ENCODE measurements around the gene GCH1.

GCH1 gene

DNA sequence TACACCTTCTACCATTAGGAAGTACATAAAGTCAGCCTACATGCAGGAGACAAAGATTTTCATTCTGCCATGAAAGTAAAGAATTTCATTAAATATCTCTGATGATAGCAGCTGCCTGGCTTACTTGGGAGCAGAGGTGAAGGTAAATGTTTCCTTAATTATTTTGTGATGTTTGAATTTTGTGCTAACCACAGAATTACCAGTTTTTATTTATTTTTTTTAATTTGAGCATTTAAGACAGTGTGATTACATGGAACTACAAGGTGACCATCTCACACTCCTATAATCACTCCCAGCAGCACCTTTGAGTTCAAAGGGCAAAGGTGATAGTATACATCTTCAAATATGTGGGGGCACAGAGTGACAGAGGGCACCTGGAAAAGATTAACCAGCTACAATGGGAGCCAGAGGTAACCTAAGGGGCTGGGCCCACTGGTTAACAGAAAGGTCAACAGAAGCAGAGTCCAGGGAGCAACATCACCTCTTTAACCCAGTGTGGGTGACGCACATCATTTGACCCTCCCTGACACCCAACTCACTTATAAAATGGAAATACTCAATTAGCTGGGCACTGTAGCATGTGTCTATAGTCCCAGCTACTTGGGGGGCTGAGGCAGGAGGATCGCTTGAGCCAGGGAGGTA lies 65.0 kb downstream of the GCH1 start:
- no peak for DNase-seq (ENCODE audit: low read depth, low spot score)
- ChIA-PET CTCF (no interaction called here), POLR2A (no interaction called here)
- TF ChIP-seq, protein P1, sequence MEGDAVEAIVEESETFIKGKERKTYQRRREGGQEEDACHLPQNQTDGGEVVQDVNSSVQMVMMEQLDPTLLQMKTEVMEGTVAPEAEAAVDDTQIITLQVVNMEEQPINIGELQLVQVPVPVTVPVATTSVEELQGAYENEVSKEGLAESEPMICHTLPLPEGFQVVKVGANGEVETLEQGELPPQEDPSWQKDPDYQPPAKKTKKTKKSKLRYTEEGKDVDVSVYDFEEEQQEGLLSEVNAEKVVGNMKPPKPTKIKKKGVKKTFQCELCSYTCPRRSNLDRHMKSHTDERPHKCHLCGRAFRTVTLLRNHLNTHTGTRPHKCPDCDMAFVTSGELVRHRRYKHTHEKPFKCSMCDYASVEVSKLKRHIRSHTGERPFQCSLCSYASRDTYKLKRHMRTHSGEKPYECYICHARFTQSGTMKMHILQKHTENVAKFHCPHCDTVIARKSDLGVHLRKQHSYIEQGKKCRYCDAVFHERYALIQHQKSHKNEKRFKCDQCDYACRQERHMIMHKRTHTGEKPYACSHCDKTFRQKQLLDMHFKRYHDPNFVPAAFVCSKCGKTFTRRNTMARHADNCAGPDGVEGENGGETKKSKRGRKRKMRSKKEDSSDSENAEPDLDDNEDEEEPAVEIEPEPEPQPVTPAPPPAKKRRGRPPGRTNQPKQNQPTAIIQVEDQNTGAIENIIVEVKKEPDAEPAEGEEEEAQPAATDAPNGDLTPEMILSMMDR (IDR thresholded peaks at IDR 0.05; ENCODE audit: insufficient read depth, low read length, missing control alignments): no peak
- no peak overlapping the region for H3K4me3 ChIP-seq (ENCODE audit: low read depth, low read length)

DNA sequence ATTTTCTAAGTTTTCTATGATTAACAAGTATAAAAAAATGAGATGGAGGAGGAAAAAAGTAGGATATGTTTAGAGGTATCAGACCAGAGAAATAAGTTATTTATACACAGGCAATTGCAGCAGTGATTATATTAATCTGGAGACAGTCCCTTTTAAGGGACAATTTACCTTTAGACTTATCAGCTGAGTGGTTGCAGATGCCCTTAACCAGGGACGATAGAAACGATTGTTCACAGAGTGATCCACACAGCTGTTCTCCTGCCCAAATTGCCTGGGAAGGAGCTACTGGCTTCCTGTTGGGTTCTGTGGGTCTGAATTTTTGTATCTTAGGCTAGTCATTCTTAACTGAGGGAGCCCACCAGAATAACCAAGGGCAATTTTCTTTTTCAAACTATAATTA lies 66.4 kb downstream of the GCH1 start:
- ChIA-PET CTCF (no interaction called here), POLR2A (no interaction called here)
- no peak overlapping the region for H3K4me3 ChIP-seq (ENCODE audit: low read depth, low read length)
- DNase-seq (ENCODE audit: low read depth, low spot score): no peak
- TF ChIP-seq, protein P1 (IDR thresholded peaks at IDR 0.05; ENCODE audit: insufficient read depth, low read length, missing control alignments): no peak

DNA sequence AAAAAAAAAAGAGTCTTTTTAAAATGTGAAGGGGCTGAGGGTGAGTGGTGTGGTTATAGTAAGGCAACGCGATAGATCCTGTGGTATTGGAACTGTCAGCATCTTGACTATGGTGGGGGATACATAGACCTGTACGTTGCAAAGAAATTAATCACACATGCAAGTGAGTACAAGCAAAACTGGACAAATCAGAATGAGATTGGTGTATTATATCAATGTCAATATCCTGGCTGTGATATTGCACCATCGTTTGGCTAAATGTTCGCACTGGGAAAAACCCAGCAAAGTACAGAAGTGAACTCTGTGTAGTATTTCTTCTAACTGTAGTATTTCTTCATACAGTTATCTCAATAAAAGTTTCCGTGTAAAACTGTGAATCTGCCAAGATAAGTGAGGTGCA lies 67.9 kb downstream of the GCH1 start:
- TF ChIP-seq, protein P1 (IDR thresholded peaks at IDR 0.05; ENCODE audit: insufficient read depth, low read length, missing control alignments): no peak
- H3K4me3 ChIP-seq (ENCODE audit: low read depth, low read length): no peak overlapping the region
- DNase-seq (ENCODE audit: low read depth, low spot score): no peak
- ChIA-PET CTCF (interaction anchor here (0.7 kb wide), 1 partner anchor 29 kb away, joined by 3 read pairs; no protein-coding TSS in a partner anchor), POLR2A (no interaction called here)

DNA sequence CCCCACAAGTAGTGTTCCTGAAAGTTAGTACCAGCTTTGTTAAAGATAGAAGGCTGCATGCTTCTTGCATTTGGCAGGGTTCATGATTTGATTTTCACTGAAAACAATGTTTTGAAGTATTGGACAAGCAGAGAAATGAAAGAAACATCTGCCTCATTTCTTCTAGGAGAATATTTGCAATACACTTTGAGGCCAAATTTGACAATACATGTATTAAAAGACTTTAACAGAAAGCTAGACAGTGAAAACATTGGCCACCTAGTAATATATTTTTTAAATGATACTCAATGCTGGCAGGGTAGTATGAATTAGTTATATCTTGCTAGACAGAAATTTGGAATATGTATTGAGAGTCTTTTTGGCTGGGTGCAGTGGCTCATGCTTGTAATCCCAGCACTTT lies 68.5 kb downstream of the GCH1 start:
- CTCF ChIA-PET: interaction anchor here (0.7 kb wide), 1 partner anchor 29 kb away, joined by 3 read pairs; no protein-coding TSS in a partner anchor

DNA sequence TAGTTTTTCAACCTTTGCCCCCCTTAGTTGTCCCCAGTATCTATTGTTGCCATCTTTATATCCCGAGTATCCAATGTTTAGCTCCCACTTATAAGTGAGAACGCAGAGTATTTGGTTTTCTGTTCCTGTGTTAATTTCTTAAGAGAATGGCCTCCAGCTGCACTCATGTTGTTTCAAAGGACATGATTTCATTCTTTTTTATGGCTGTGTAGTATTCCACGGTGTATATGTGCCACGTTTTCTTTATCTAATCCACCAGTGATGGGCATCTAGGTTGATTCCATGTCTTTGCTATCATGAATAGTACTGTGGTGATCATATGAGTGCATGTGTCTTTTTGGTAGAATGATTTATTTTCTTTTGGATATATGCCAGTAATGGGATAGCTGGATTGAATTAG lies 72.0 kb downstream of the GCH1 start:
- H3K4me3 ChIP-seq (ENCODE audit: low read depth, low read length): no peak overlapping the region
- POLR2A ChIA-PET: no interaction called here
- TF ChIP-seq, protein P1 (IDR thresholded peaks at IDR 0.05; ENCODE audit: insufficient read depth, low read length, missing control alignments): no peak
- CTCF ChIA-PET: interaction anchor here (0.7 to 1.8 kb wide), 2 partner anchors 17 to 24 kb away, joined by 3 to 8 read pairs; no protein-coding TSS in a partner anchor
- no peak for DNase-seq (ENCODE audit: low read depth, low spot score)

More for the DNA sequence above, 68.5 kb downstream of the GCH1 start:
- POLR2A ChIA-PET: no interaction called here
- H3K4me3 ChIP-seq (ENCODE audit: low read depth, low read length): no peak overlapping the region
- DNase-seq (ENCODE audit: low read depth, low spot score): no peak
- TF ChIP-seq, protein P1 (IDR thresholded peaks at IDR 0.05; ENCODE audit: insufficient read depth, low read length, missing control alignments): no peak

DNA sequence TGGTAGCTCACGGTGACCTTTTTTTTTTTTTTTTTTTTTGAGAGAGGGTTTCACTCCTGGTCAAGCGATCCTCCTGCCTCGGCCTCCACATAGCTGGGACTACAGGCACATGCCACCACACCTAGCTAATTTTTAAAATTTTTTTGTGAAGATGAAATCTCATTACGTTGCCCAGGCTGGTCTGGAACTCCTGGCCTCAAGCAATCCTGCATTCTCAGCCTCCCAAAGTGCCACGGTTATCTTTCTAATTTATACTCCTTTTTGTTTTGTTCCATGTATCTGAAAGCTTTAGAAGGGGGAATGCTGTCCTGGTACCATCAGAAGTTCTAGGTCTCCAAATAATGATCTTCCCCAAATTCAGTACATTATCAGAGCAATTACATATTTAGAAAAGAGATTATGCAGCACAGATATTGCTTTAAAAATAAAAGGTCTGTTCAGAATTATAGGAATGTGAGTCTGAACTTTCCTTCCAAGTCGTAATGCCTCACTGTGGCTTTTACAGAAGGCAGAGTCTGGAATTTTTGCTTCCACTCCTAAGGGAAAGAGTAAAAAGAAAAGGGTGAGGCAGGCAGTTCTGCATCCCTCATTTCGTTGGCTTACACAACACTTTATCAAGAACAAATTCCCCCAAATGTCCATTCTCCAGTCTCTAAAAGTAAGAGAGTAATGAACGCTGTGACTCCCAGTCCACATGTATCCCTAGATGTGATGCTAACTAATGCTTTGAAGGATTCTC lies 73.0 kb downstream of the GCH1 start:
- TF ChIP-seq, protein P1 (IDR thresholded peaks at IDR 0.05; ENCODE audit: insufficient read depth, low read length, missing control alignments): no peak
- no peak for DNase-seq (ENCODE audit: low read depth, low spot score)
- CTCF ChIA-PET: no interaction called here
- POLR2A ChIA-PET: no interaction called here
- no peak overlapping the region for H3K4me3 ChIP-seq (ENCODE audit: low read depth, low read length)

All from AG04449 (cell line).